ENCODE measurements around the gene SLC15A2. TPM values are rescaled to one million over a fixed set of nuclear protein-coding genes. Genes with fewer than 3 reads are reported as not detected.
A peak's percentile ranks its signal among the peaks of the same experiment; 100 is the strongest.
"Not testable (repeated sequence)": the region's sequence is repeated elsewhere in the genome, so short reads cannot be mapped to it uniquely, and the experiment has no call there.

Gene SLC15A2, protein sequence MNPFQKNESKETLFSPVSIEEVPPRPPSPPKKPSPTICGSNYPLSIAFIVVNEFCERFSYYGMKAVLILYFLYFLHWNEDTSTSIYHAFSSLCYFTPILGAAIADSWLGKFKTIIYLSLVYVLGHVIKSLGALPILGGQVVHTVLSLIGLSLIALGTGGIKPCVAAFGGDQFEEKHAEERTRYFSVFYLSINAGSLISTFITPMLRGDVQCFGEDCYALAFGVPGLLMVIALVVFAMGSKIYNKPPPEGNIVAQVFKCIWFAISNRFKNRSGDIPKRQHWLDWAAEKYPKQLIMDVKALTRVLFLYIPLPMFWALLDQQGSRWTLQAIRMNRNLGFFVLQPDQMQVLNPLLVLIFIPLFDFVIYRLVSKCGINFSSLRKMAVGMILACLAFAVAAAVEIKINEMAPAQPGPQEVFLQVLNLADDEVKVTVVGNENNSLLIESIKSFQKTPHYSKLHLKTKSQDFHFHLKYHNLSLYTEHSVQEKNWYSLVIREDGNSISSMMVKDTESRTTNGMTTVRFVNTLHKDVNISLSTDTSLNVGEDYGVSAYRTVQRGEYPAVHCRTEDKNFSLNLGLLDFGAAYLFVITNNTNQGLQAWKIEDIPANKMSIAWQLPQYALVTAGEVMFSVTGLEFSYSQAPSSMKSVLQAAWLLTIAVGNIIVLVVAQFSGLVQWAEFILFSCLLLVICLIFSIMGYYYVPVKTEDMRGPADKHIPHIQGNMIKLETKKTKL
- under 0.01 and 0.20 TPM in 2 replicates for total RNA-seq

DNA sequence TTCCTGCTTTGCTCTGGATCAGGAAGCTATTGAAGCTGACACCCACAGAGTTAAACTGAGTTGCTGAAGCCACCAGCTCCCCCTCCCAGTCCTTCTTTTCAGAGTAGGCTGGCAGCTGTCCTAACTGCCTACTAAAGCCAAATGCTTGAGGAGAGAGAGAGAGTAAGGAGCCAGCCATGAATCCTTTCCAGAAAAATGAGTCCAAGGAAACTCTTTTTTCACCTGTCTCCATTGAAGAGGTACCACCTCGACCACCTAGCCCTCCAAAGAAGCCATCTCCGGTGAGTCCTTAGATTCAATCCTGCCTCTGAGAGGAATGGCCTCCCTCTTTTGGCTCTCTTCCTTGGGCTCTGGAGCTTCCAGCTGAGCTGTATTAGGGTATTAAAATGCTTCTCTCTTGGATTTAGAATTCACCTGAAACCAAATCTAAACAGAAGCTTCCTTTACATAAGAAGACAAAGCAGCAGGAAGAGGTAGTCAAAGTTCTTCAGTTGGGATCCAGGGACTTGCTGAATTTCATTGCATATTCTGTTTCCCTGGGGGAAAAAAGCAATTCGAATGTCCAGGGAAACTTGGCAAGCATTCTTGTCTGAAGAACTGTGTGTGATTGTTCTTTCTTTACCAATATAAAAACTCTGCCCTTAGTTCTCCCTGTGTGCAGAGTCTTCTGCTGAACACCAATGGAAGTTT lies at the start of gene SLC15A2:
TSS of gene SLC15A2 (plus strand) at position 101 of the 690 bp plus-strand sequence. CDS start at position 177, 76 bp downstream.
- peak in 1 of 2 donors; percentile 3 for DNase-seq (ENCODE audit: low read depth in 2 of 2)

DNA sequence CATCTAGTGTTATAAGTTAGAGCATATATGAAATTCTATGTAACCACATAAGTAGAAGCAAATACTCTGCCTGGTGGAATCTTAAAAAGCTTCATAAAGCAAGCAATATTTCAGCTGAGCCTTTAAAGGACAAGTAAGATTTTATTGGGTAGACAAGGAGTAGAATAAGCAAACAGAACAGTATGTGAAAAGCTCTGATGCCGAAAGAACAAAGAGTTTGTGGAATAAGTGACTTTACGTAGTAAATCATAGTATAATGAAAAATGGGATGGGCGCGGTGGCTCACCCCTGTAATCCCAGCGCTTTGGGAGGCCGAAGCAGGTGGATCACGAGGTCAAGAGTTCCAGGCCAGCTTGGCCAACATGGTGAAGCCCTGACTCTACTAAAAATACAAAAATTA lies 49.3 kb upstream of the SLC15A2 start:
- DNase-seq (ENCODE audit: low read depth in 2 of 2), result no peak

DNA sequence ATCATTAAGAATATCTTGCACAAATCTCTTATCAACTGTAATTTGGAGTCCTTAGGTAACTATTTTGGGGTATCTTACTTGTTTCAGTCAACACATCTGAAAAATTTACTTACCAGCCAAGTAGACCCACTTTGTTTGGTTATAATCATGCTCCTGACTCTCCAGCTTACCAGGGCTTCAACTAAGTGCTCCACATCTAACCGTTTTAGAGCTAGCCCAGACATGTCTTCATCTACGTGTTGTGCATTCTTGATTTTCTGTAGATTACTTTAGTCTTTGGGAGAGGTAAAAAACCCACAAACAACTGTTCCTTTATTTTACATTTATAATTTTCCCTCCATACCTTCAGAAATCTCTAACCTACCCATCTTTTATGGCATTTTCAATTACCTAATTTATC lies 41.9 kb upstream of the SLC15A2 start:
- no peak for DNase-seq (ENCODE audit: low read depth in 2 of 2)

DNA sequence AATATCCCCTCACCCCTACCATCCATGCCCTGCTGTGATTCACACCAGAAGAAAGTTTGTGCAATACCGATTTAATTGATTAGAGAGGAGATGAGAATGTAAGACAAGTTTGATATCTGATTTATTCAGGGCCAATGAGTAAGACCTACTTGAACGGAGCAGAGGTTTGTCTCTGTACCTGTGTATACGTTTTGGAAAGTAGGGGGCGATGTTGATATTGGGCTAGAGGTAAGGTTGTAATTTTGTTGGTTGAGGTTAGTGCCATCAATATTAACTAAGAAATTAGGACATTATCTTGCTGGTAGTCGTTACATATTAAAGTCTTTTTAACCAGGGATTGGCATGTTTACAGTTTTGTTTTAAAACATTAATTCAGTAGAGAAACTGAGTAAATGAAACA lies 38.6 kb upstream of the SLC15A2 start:
- peak; percentile 1 to 16 for DNase-seq (ENCODE audit: low read depth in 2 of 2)

DNA sequence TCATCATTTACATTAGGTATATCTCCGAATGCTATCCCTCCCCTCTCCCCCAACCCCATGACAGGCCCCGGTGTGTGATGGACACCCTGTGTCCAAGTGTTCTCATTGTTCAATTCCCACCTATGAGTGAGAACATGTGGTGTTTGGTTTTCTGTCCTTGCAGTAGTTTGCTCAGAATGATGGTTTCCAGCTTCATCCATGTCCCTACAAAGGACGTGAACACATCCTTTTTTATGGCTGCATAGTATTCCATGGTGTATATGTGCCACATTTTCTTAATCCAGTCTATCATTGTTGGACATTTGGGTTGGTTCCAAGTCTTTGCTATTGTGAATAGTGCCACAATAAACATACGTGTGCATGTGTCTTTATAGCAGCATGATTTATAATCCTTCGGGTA lies 36.4 kb upstream of the SLC15A2 start:
- not testable (repeated sequence) for DNase-seq (ENCODE audit: low read depth in 2 of 2)

DNA sequence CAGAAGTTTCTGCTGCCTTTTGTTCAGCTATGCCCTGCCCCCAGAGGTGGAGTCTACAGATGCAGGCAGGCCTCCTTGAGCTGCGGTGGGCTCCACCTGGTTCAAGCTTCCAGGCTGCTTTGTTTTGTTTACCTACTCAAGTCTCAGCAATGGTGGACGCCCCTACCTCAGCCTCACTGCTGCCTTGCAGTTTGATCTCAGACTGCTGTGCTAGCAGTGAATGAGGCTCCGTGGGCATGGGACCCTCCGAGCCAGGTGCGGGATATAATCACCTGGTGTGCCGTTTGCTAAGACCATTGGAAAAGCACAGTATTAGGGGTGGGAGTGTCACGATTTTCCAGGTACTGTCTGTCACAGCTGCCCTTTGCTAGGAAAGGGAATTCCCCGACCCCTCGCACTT lies 31.0 kb upstream of the SLC15A2 start:
- not testable (repeated sequence) for DNase-seq (ENCODE audit: low read depth in 2 of 2)

DNA sequence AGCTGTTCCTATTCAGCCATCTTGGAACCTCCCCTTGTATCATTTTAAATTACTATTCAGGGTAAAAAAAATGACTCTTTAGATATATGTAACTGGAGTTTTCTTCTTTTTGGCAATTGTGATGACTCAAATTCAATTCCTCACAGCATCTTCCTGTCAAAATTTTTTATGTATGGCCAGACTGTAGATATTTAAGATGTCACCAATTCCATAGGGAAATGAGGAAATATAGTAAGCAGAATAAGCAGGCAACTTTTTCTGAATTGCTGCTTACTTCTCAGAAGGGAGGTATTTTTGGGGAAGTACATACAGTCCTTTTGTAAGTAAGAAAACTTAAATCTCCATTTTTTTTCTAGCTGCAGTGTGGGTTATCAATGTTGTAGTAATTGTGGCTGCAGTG lies 30.4 kb upstream of the SLC15A2 start:
- no peak for DNase-seq (ENCODE audit: low read depth in 2 of 2)

DNA sequence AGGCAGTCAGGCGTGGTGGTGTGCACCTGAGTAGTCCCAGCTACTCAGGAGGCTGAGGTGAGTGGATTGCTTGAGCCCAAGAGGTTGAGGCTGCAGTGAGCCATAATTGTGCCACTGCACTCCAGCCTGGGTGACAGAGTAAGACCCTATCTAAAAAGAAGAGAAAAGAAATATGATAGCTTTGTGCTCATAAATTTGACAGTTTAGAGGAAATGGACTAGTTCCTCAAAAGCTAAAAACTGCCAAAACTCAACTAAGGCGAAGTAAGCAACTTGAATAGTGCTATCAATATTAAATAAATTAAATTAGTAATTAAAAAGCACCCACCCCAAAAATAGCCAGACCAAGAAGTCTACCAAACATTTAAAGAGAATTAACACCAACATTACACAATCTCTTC lies 24.5 kb upstream of the SLC15A2 start:
- DNase-seq (ENCODE audit: low read depth in 2 of 2), result no peak

DNA sequence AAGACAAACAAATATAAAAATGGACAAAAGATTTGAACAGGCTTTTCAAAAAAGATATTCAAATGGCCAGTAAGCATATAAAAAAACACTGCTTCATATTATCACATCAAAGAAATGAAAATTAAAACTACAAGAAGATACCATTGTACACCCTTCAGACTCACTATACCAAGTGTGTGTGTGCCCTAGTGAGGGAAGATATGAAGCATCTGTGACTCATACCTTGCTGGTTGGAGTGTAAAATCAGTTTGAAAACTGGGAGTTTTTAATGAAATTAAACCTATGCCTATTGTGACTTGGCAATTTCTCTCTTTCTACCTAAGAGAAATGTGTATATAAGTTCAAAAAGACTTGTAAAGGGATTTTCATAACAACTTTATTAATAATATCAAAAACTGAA lies 23.5 kb upstream of the SLC15A2 start:
- DNase-seq (ENCODE audit: low read depth in 2 of 2), result no peak

DNA sequence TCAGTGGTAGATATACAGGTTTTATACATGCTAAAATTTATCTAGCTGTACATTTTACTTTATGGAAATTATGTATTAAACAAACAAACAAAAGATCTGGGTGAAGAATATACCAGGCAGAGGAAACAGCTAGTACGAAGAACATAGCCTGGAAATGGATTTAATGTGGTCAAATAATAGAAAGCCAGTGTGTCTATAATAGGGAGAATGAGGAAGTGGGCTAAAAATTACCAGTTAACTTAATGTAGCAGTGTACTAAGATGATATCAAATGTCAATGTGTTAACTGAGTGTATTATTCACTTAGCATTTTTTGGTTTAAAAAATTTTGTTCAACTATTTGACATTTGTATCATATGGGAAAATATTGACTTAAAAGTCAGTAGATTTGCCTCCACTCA lies 22.8 kb upstream of the SLC15A2 start:
- DNase-seq (ENCODE audit: low read depth in 2 of 2), result no peak

DNA sequence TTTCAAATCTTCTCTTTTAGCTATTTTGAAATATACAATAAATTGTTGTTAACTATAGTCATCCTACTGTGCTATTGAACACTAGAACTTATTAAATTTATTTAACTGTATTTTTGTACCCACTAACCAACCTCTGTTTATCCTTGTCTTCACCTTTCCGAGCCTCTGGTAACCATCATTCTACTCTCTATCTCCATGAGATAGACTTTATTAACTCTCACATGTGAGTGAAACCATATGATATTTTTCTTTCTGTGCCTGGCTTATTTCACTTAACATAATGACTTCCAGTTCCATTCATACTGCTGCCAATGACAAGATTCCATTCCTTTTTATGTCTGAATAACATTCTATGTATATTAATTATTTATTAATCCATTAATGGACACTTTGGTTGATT lies 15.8 kb upstream of the SLC15A2 start:
- no peak for DNase-seq (ENCODE audit: low read depth in 2 of 2)

DNA sequence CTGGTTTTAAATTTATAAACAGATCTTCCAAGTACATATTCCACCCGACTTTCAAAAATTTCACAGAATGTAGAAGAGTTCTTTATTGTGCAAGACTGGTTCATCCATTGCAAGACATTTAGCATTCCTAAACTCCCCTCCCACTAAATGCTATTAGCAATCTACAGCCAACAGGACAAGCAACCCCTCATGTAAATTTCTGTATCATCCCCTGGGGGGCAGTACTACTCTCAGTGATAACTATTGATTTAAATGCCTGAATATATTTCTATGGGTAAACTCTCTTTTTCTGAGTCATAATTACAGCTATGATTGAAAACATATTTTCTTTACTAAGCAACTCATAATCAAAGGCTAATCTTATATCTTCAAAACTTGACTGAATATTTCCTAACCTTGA lies 10.7 kb upstream of the SLC15A2 start:
- peak; percentile 43 to 50 for DNase-seq (ENCODE audit: low read depth in 2 of 2)

DNA sequence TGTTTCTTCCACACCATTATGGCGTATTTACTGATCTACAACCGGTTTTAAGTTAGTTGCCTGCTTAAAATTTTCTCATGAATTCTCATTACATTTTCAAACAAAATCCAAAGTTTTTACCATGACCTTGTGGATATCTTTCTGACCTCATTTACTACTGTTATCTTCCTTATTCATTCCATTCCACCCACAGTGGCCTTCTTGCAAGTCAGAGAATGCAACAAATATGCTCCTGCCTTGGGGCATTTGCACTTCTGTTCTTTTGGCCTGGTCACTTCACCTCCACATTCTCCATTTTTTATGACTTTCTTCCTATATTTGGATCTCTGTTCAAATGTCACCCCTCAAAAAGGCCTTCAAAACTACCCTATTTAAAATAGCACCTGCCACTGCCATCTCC lies 8.8 kb upstream of the SLC15A2 start:
- DNase-seq (ENCODE audit: low read depth in 2 of 2), result no peak

DNA sequence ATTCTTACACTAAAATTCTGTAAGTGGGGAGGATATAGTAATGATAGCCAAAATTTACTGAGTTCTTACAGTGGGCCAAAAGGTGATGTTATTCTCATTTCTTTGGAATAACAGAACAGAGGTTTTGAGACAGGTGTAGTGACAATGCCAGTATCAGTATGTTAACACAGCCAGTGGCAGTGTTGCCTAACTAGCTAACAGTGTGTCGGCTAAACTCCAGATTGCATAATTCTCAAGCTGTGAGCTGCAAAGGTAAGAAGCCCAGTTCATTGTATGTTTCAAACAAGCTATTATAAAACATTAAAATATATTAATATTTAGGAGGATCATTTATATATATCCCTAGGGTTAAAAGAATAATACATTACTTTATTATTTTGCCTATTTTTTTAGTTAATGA lies 920 bp downstream of the SLC15A2 start:
- DNase-seq (ENCODE audit: low read depth in 2 of 2), result no peak

DNA sequence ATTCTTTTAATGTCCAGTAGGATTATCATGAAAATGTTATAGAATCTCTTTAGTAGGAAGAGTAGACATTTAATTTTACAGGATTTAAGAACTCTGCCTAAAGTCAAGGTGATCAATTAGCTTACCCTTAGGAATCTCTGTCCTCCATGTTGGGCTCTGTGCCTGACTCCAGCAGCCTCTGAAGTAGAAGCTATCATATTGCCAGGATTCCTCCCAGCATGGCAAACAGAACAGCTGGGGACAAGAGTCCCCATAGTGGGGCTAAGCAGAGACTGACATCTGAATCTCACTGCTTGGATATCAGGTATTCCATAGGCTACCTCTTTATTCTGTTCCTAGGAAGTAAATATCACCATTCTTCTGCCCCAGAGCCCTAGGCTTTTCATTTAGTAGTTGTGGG lies 1.5 kb downstream of the SLC15A2 start:
- no peak for DNase-seq (ENCODE audit: low read depth in 2 of 2)

DNA sequence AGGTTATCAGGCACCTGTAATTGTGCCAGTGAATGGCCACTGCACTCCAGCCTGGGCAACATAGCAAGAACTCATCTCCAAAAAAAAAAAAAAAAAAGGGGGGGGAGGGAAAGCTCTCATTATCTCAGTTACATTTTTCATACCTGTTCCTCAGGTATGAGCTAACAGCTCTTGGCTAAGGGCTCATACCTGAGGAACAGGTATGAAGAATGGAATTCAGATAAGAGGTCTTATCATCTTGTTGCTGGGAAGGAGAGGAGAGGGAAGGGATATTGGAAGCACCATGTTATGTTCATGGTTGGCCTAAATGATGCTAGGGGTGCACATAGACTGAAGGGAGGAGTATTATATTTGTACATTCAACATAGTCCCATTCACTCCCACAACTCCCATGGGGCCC lies 2.6 kb downstream of the SLC15A2 start:
- DNase-seq (ENCODE audit: low read depth in 2 of 2), result no peak

DNA sequence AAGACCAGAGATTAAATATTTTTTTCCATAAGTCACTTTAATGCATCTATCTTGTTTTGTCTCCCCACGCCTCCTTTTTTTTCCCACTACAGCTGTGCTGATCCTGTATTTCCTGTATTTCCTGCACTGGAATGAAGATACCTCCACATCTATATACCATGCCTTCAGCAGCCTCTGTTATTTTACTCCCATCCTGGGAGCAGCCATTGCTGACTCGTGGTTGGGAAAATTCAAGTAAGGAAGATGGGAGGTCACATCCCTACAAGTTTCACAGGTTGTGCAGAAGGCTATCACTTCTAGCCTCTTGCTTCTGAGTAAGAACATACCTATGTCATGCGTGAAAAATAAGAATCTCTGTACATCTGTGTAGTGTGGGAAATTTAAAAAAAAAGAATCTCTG lies 3.1 kb downstream of the SLC15A2 start:
- no peak for DNase-seq (ENCODE audit: low read depth in 2 of 2)

DNA sequence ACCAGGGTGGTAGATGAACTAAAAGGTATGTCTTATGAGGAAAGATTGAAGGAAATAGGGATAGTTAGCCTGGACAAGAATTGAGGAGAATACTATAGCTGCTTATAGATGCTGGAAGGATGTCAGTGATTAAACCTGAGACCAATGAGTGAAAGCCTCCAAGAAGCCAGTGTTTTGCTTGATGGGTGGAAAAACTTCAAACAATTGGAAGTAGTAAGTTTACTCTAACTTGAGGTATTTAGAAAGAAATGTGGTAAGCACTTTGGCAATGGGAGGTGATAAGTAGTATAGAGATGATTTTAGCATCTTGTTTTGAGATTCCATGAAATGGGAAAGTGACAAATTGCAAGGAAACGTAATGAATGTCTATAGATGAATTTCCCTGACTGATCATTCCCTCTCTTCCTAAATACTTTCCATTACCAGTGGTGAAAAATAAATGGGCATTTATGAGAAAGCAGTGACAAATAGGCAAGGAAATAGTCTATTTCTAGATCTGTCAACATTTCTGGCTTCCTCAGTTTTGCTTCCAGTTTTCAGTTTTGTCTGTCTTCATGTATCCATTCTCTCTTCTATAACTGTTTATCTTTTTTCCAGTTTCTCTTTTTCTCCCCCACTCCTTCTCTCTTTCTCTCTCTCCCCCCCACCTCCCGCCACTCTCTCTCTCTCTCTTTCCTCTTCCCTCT lies 19.2 kb downstream of the SLC15A2 start:
- DNase-seq (ENCODE audit: low read depth in 2 of 2), result no peak

DNA sequence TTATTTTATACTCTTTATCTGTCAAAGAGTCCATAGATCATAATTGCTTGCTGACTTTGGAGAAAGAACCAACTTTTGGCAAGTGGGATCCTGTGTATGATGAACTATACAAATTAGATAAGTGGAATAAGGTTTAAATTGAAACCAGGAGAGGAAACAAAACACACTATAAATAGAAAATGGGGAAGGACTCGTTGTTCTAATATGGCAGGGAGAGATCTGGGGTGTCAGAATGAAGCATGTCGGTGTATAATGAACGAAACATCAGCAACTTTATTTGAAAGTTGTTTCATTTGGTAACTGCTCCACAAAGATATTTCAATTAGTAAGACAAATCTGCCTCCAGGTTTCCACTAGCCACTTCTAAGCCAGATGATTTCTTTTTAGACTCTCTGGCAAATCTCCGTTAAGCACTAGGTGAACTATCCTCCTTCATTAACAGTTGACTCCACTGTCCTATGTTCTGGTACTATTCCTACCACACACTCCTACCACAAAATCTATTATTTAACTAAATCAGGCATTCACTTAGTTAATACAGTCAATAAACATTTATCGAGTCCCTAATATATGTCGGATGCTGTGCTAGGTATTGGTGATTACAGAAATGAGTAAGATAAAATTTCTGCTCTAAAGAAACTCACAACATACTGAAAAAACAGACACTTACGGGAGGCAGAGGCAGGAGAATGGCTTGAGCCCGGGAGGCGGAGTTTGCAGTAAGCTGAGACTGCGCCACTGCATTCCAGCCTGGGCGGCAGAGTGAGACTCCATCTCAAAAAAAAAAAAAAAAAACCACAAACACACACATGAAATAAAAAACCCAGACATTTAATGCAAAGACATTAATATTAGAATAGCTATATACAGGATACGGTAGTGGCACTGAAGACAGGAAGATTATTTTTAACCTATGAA lies 20.1 kb downstream of the SLC15A2 start:
- no peak for DNase-seq (ENCODE audit: low read depth in 2 of 2)

DNA sequence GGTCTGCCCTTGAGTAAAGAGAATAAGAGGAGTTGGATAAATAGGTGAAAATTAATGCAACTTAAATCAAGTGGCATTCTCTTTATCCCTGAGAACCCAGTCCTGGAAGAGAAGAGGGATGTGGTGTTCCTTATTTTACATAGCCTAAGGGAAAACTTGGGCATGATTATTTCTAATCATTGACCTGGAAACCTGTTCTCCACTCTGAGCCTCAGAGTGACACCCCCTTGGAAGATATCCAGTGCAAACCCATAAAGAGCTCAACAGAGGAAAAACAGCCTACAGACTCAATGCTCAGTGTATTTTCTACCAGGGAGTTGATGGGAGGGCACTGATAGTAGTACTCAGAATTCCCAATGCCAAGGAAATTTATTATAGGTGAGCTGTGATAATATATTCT lies 22.0 kb downstream of the SLC15A2 start:
- no peak for DNase-seq (ENCODE audit: low read depth in 2 of 2)
